HepG2 (cell line): ENCODE results near the gene MYH9. TPM values are rescaled to one million over a fixed set of nuclear protein-coding genes. Genes with fewer than 3 reads are reported as not detected.

Experiments
- EZH2 ChIP-seq: conservative IDR thresholded peaks from 2 replicates; pipeline ENCODE4 v1.6.1; 2012; ENCODE audit warnings: mild to moderate bottlenecking, low read depth, low read length, moderate library complexity
- HNRNPUL1 ChIP-seq: fragments of 200-400 bp; formaldehyde crosslinking; IDR thresholded peaks from 2 replicates; pipeline ENCODE4 v1.6.1; 2017; ENCODE audit warnings: low read depth, mild to moderate bottlenecking, low read length, moderate library complexity
- MAZ ChIP-seq, 2 experiments: sonication (generic) in 1 of 2; formaldehyde crosslinking in 1 of 2; IDR thresholded peaks; 2 replicates each; pipeline versions ENCODE4 v1.5.0 to v1.6.1; 2012 to 2020; ENCODE audit warnings: low read depth in 2 of 2, mild to moderate bottlenecking in 2 of 2, borderline replicate concordance in 1 of 2, improper control_type of control experiment in 1 of 2, low read length in 1 of 2, missing genetic modification reagents in 1 of 2, moderate library complexity in 1 of 2
- MIER3 ChIP-seq: IDR thresholded peaks from 2 replicates; pipeline ENCODE4 v1.6.1; 2016; ENCODE audit warnings: missing compliant biosample characterization, borderline replicate concordance
- MXD3 ChIP-seq: IDR thresholded peaks from 2 replicates; pipeline ENCODE4 v1.6.1; 2016; ENCODE audit warnings: mild to moderate bottlenecking, missing biosample characterization, missing genetic modification reagents
- NFYC ChIP-seq: IDR thresholded peaks from 2 replicates; pipeline ENCODE4 v1.6.1; 2016; ENCODE audit warnings: missing genetic modification reagents, missing compliant biosample characterization
- NR2F2 ChIP-seq: IDR thresholded peaks from 2 replicates; pipeline ENCODE4 v1.6.1; 2012; ENCODE audit warnings: low read depth, inconsistent platforms, borderline replicate concordance
- NR3C1 ChIP-seq: sonication (generic); formaldehyde crosslinking; IDR thresholded peaks from 2 replicates; pipeline ENCODE4 v1.4.0; 2020; ENCODE audit warnings: missing genetic modification reagents
- PAXIP1 ChIP-seq: sonication (generic); formaldehyde crosslinking; conservative IDR thresholded peaks from 2 replicates; pipeline ENCODE4 v1.4.0; 2020; ENCODE audit warnings: mild to moderate bottlenecking, missing genetic modification reagents, moderate library complexity
- REXO4 ChIP-seq: sonication (generic); formaldehyde crosslinking; IDR thresholded peaks from 2 replicates; pipeline ENCODE4 v1.8.0; 2022; ENCODE audit warnings: missing genetic modification reagents, mild to moderate bottlenecking, borderline replicate concordance
- SMARCE1 ChIP-seq: fragments of 450-650 bp; IDR thresholded peaks from 2 replicates; pipeline ENCODE4 v1.6.1; 2017; ENCODE audit warnings: borderline replicate concordance
- SOX6 ChIP-seq, 2 experiments: fragments of 450-650 bp in 1 of 2; sonication (generic) in 1 of 2; formaldehyde crosslinking in 1 of 2; IDR thresholded peaks; 2 replicates each; pipeline versions ENCODE4 v1.4.0 to v1.6.1; 2017 to 2020; ENCODE audit warnings: antibody characterized with exemption in 1 of 2, mild to moderate bottlenecking in 1 of 2, missing genetic modification reagents in 1 of 2
- SP2 ChIP-seq: sonication (generic); formaldehyde crosslinking; IDR thresholded peaks from 2 replicates; pipeline ENCODE4 v1.5.1; 2020; ENCODE audit warnings: mild to moderate bottlenecking, missing genetic modification reagents
- SYNCRIP ChIP-seq: fragments of 200-400 bp; formaldehyde crosslinking; IDR thresholded peaks from 2 replicates; pipeline ENCODE4 v1.6.1; 2018; ENCODE audit warnings: mild to moderate bottlenecking, low read depth, low read length; ENCODE audit not compliant: insufficient read depth
- THYN1 ChIP-seq: sonication (generic); formaldehyde crosslinking; IDR thresholded peaks from 2 replicates; pipeline ENCODE4 v1.8.1; 2023; ENCODE audit warnings: low read depth, mild to moderate bottlenecking, moderate library complexity, missing genetic modification reagents, borderline replicate concordance
- TOPORS ChIP-seq: sonication (generic); formaldehyde crosslinking; IDR thresholded peaks from 2 replicates; pipeline ENCODE4 v1.8.0; 2023; ENCODE audit warnings: mild to moderate bottlenecking, missing genetic modification reagents
- ZBTB2 ChIP-seq: sonication (generic); formaldehyde crosslinking; IDR thresholded peaks from 2 replicates; pipeline ENCODE4 v1.8.0; 2022; ENCODE audit warnings: low read depth, missing genetic modification reagents
- ZBTB3 ChIP-seq: sonication (generic); formaldehyde crosslinking; IDR thresholded peaks from 2 replicates; pipeline ENCODE4 v1.4.0; 2020; ENCODE audit warnings: low read depth, mild to moderate bottlenecking, moderate library complexity, missing genetic modification reagents, borderline replicate concordance
- ZBTB7A ChIP-seq: sonication (generic); formaldehyde crosslinking; IDR thresholded peaks from 2 replicates; pipeline ENCODE4 v1.8.0; 2022; ENCODE audit warnings: mild to moderate bottlenecking, missing genetic modification reagents
- ZFP62 ChIP-seq: sonication (generic); formaldehyde crosslinking; IDR thresholded peaks from 2 replicates; pipeline ENCODE4 v1.4.0; 2020; ENCODE audit warnings: missing genetic modification reagents
- ZFP91 ChIP-seq: sonication (generic); formaldehyde crosslinking; IDR thresholded peaks from 2 replicates; pipeline ENCODE4 v1.9.0; 2022; ENCODE audit warnings: missing genetic modification reagents, mild to moderate bottlenecking, borderline replicate concordance
- ZNF263 ChIP-seq: sonication (generic); formaldehyde crosslinking; IDR thresholded peaks from 2 replicates; pipeline ENCODE4 v1.4.0; 2020; ENCODE audit warnings: missing genetic modification reagents
- ZNF839 ChIP-seq: sonication (generic); formaldehyde crosslinking; IDR thresholded peaks from 2 replicates; pipeline ENCODE4 v1.4.0; 2020; ENCODE audit warnings: missing genetic modification reagents, mild to moderate bottlenecking, borderline replicate concordance
- ZZZ3 ChIP-seq: sonication (generic); formaldehyde crosslinking; IDR thresholded peaks from 2 replicates; pipeline ENCODE4 v1.4.0; 2020; ENCODE audit warnings: missing genetic modification reagents, mild to moderate bottlenecking, borderline replicate concordance
- polyA plus RNA-seq, 8 experiments: library from polyadenylated mRNA; depleted of rRNA in 3 of 8; stranded (reverse) in 7 of 8; unstranded in 1 of 8; fragments of >200 nt; fragmentation: Illumina TruSeq in 4 of 8; extraction: Trizol in 4 of 8; gene quantifications; 2 replicates each; pipeline versions ENCODE4 v1.2.1 to v1.2.3, GENCODE V29; 2011 to 2016; ENCODE audit warnings: low read depth in 4 of 8, missing spikeins in 1 of 8, mixed read lengths in 1 of 8; ENCODE audit not compliant: insufficient read depth in 1 of 8
- total RNA-seq, 5 experiments: library from RNA; depleted of rRNA; stranded (reverse); fragments of >200 nt; fragmentation: Illumina TruSeq; extraction: Trizol; gene quantifications; 2 replicates each; pipeline ENCODE4 v1.2.3, GENCODE V29; 2016; ENCODE audit warnings: low read depth in 1 of 5

The MYH9 gene
- total and polyA plus RNA-seq, 2 of the 13 experiments (the other 11 are each of a cell fraction or from before 2014, with no cell fraction given), result 50.7 to 98.5 TPM

- TF ChIP-seq PAXIP1 (no peak), SP2 (CRISPR knock-in tag) (0 out of 2 replicates have a peak, but pooled peaks have one; percentile 18), HNRNPUL1 (no peak), REXO4 (CRISPR knock-in tag) (no peak), NR3C1 (CRISPR knock-in tag) (no peak), NR2F2 (0 out of 2 replicates have a peak, but pooled peaks have one; percentile 29), MAZ (IDR thresholded peaks at IDR 0.05; ENCODE audit: borderline replicate concordance, low read depth, low read length) (no peak), MAZ (CRISPR knock-in tag; IDR thresholded peaks at IDR 0.05; ENCODE audit: low read depth) (0 out of 2 replicates have a peak, but pooled peaks have one; percentile 7), ZZZ3 (CRISPR knock-in tag) (no peak), NFYC (CRISPR knock-in tag) (0 out of 2 replicates have a peak, but pooled peaks have one; percentile 2), ZBTB7A (no peak), SMARCE1 (no peak), TOPORS (CRISPR knock-in tag) (no peak), MIER3 (CRISPR knock-in tag) (no peak), ZFP91 (CRISPR knock-in tag) (peak; percentile 61; the same call in 1 of the 2 replicates), THYN1 (CRISPR knock-in tag) (no peak), ZNF839 (no peak), EZH2 (no peak), MXD3 (CRISPR knock-in tag) (0 out of 2 replicates have a peak, but pooled peaks have one; percentile 7), ZBTB2 (CRISPR knock-in tag) (no peak), SYNCRIP (no peak), ZNF263 (CRISPR knock-in tag) (no peak), ZBTB3 (CRISPR knock-in tag) (no peak), ZFP62 (CRISPR knock-in tag) (no peak), SOX6 (IDR thresholded peaks at IDR 0.05) (no peak), SOX6 (CRISPR knock-in tag; IDR thresholded peaks at IDR 0.05) (0 out of 2 replicates have a peak, but pooled peaks have one; percentile 20)
Measured at GRCh38 chr22:36239150-36239400, 148.7 kb downstream of the MYH9 start (continued).
